GM13976 (cell line): ENCODE measurements around the gene DLGAP5.

Source experiments
- DNase-seq: peaks from one replicate; pipeline ENCODE4 v3.0.0; 2012; ENCODE audit warnings: low spot score
- in situ Hi-C: fragments of 300-500 bp; cut with MboI; formaldehyde crosslinking; loops from one replicate; pipeline ENCODE4 v1.12.0; 2022; ENCODE audit warnings: low sequenced_read_pairs, mixed read lengths, inconsistent platforms; ENCODE audit not compliant: unreplicated experiment
- TF ChIP-seq, protein P1 (sequence below): IDR thresholded peaks from 2 replicates; pipeline ENCODE4 v1.5.1; 2012; ENCODE audit warnings: borderline replicate concordance, mild to moderate bottlenecking; ENCODE audit not compliant: insufficient read depth; ENCODE audit errors: extremely low read depth, missing control alignments, control extremely low read depth

Gene DLGAP5

DNA sequence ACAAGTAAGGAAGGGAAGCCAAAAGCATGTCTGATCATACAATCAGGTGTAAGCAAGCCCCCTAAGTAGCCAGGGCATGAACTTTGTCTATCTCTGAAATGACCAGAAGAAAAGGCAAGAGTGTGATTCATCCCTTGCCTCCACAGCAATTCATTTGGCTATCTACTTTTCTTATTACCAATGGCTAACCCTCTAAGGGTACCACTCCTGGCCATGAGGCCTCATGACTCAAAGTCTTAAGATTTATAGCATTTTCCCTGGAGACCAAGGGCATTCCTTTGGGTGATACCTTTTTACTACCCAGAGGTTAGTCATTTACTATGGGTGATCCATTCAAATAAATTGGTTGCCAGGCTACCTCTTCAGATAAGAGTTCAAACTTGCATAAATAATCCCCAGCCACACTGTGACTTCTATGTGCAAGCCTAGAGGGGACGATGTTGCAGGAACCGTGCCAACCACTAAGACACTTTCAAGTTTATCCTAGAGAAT, 63.9 kb downstream of the DLGAP5 start:
- in situ Hi-C loops = no loop called here
- TF ChIP-seq, protein P1, sequence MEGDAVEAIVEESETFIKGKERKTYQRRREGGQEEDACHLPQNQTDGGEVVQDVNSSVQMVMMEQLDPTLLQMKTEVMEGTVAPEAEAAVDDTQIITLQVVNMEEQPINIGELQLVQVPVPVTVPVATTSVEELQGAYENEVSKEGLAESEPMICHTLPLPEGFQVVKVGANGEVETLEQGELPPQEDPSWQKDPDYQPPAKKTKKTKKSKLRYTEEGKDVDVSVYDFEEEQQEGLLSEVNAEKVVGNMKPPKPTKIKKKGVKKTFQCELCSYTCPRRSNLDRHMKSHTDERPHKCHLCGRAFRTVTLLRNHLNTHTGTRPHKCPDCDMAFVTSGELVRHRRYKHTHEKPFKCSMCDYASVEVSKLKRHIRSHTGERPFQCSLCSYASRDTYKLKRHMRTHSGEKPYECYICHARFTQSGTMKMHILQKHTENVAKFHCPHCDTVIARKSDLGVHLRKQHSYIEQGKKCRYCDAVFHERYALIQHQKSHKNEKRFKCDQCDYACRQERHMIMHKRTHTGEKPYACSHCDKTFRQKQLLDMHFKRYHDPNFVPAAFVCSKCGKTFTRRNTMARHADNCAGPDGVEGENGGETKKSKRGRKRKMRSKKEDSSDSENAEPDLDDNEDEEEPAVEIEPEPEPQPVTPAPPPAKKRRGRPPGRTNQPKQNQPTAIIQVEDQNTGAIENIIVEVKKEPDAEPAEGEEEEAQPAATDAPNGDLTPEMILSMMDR = no peak
- no peak for DNase-seq

DNA sequence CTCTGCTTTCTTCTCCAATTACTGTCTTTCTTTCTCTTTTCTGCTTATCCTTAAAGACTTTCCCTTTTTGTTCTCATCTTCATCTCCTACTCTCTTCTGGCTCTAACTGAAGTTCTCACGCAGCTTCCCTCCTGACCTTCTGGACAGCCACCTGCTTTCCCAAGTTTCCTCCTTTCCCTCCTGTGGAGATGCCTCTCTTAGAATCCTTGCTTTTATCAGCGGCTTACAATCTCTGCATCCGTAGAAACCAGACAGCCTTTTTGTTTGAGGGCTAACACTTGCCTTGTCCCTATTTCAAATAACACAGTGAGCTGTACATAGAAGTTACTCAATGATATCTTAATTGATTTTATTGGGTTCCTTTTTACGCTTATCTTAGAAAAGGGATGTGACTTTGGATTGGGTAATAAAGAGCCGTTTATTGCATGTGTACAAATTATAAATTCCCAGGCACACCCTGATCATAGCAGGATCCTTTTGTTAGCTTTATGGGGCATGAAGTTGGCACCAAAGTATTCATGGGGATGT, 64.4 kb downstream of the DLGAP5 start:
- in situ Hi-C loops = no loop called here
- TF ChIP-seq, protein P1 = no peak

DNA sequence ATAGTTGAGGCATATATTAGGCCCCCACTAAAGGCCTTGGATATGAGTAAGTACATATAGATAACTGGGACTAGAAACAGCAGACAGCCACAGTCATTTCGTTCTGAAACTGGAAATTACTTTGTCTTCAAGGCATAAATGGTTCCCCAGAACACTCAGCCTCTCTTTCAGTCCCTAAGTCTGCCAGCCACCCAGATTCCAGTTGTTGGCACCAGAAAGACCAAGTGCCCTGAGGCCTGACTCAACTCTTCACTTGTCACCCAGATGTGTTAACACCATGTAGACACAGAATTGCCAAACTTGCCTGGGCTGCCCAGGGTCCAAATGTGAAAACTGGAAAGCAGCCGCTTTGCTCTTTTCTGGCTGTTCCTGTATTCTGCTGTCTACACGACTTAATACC, 65.4 kb downstream of the DLGAP5 start:
- DNase-seq = no peak
- in situ Hi-C loops = no loop called here
- TF ChIP-seq, protein P1 = no peak

More for the DNA sequence above, 64.4 kb downstream of the DLGAP5 start:
- no peak for DNase-seq

DNA sequence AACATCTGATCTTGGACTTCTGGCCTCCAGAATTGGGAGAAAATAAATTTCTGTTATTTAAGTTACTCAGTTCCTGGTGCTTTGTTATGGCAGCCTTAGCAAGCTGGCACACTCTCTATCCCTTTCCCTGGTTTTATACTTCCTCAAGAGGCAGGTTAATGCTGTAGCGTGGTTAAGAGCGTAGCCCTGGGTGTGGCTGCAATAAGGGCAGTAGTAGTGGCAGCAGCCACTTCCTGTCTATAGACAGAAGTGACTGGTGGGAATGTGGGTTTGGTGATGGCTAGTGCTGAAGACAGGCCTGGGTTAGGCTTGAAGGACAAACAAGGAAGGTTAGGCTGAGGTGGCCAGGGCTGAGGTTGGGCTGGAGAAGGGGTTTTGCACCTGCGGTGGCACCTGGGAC, 66.0 kb downstream of the DLGAP5 start:
- in situ Hi-C loops = no loop called here
- no peak for DNase-seq

DNA sequence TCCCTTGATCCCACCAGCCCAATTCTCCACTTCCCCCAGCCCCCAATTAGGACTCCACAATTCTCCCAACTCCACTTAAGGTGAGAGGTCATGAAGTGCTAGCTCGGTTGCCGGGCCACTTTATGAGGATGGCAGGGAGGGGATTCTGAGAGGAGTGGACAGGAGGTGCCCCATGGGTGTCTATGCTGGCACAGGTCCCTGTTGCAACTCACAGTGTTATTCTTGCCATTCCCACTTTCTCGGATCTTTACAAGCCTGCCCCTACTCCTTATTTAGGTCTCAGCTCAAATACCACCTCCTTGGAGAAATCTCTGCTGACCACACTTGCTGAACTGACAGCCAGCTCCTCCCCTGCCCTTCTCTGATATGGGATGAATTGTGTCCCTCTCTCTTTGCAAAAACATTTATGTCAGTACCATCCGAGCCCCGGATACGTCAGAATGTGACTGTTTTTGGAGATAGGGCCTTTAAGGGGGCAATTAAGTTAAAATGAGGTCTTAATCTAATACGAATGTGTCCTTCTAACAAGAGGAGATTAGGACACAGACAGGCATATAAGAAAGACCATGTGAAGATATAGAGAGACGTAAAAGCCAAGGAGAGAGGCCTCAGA, 66.5 kb downstream of the DLGAP5 start:
- TF ChIP-seq, protein P1 = no peak
- DNase-seq = no peak
- in situ Hi-C loops = no loop called here

More for the DNA sequence above, 66.0 kb downstream of the DLGAP5 start:
- TF ChIP-seq, protein P1 = no peak

DNA sequence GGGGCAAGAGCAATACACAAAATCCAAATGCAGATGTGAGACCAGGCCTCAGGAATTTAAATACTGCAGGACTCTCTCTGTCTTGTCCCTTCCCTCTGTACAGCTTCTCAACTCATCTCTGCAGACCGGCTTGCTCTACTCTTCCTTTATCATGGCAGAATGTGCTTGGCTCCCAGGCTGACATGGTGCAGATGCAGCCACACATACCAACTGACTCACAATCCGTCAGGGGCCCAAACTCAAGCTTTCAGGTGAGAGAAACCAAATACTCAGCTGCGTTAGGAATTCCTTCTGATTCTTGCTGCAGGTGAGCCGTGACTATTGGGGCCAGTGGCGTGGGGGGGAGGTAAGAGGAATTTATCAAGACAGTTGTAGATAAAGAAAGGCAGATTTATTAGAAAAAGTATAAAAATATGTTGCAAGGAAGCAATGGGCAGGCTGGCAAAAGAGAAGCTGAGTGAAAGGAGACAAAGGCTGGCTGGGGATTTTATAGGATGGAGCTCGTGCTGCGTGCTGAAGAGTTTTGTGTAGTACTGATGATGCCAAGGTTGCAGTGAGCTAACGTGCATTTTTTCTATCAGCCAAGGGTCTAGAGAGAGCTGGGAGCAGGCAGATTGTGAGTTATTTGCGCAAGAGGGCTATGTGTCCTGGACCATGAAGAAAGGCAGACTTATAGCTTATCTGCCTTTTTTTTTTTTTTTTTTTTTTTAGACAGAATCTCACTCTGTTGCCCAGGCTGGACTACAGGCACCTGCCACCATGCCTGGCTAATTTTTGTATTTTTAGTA, 67.3 kb downstream of the DLGAP5 start:
- in situ Hi-C loops = no loop called here
- DNase-seq = no peak
- TF ChIP-seq, protein P1 = no peak
